ENCODE results near the gene XRRA1. TPM values are rescaled to one million over a fixed set of nuclear protein-coding genes. Genes with fewer than 3 reads are reported as not detected.
A peak's percentile ranks its signal among the peaks of the same experiment; 100 is the strongest.

Gene XRRA1
- polyA plus RNA-seq, 3 donors, result 1.2 to 3.6 (median 3.5) TPM

DNA sequence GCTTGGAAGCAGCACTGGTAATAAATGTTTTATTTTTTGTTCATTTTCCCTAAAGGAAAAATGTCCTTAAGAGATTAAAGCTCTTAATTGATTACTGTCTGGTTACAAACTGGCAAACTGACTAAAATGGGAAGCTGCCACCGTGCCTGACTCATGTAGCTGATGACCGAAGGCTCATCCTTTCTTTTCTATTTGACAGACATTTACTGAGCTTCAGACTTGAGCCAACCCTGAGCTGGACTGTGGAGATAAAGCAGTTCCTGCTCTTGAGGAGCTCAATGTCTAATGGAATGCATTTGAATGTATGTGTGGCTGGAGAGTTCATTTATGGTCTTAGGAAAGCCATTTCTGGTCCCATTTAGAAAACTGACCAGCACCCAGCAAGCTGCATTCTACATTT is 108.9 kb downstream of the XRRA1 start:
- Histone ChIP-seq H3K79me2 (ENCODE audit: insufficient read depth, low read length) (no peaks in the 10 kb centered on the region), H2AFZ (ENCODE audit: insufficient read depth, low read depth, low read length, poor library complexity, severe bottlenecking) (no peak overlapping the region), H3K4me3 (replicated peaks in 1 of 3; ENCODE audit: low read depth in 2 of 3, low read length in 3 of 3) (no peak overlapping the region), H3K27me3 (ENCODE audit: control insufficient read depth in 2 of 2, insufficient read depth in 2 of 2, low read length in 2 of 2) (no peaks in the 10 kb centered on the region), H3K9ac (ENCODE audit: insufficient read depth, low read length, poor library complexity, severe bottlenecking) (no peak overlapping the region), H4K20me1 (ENCODE audit: insufficient read depth, low read length) (peaks cover 9% of the 10 kb centered on the region), H3K36me3 (replicated peaks in 1 of 2; ENCODE audit: control insufficient read depth in 1 of 2, insufficient read depth in 2 of 2, low read length in 2 of 2) (peaks cover 35 to 86% of the 10 kb centered on the region in 2 donors), H3K9me3 (replicated peaks in 1 of 2; ENCODE audit: control insufficient read depth in 1 of 2, insufficient read depth in 1 of 2, low read length in 2 of 2) (no peaks in the 10 kb centered on the region), H3K27ac (ENCODE audit: low read depth in 1 of 2, low read length in 2 of 2) (no peak overlapping the region), H3K4me2 (replicated peaks; ENCODE audit: extremely low read depth, low read length, poor library complexity, severe bottlenecking) (no peak overlapping the region), H3K4me1 (ENCODE audit: control insufficient read depth in 1 of 2, insufficient read depth in 2 of 2, low read length in 2 of 2) (no peaks in the 10 kb centered on the region)
- peaks cover 0 to 1% (median 0%) of the 10 kb centered on the region in 3 donors for H3K27me3 Mint-ChIP-seq (ENCODE audit: low read depth in 3 of 3)
- TF ChIP-seq, protein P1, sequence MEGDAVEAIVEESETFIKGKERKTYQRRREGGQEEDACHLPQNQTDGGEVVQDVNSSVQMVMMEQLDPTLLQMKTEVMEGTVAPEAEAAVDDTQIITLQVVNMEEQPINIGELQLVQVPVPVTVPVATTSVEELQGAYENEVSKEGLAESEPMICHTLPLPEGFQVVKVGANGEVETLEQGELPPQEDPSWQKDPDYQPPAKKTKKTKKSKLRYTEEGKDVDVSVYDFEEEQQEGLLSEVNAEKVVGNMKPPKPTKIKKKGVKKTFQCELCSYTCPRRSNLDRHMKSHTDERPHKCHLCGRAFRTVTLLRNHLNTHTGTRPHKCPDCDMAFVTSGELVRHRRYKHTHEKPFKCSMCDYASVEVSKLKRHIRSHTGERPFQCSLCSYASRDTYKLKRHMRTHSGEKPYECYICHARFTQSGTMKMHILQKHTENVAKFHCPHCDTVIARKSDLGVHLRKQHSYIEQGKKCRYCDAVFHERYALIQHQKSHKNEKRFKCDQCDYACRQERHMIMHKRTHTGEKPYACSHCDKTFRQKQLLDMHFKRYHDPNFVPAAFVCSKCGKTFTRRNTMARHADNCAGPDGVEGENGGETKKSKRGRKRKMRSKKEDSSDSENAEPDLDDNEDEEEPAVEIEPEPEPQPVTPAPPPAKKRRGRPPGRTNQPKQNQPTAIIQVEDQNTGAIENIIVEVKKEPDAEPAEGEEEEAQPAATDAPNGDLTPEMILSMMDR (IDR thresholded peaks at IDR 0.05), result no peak
- H3K9me3 Mint-ChIP-seq, result no peaks in the 10 kb centered on the region
- H3K27ac Mint-ChIP-seq, result peak overlapping the region in 1 of 7 donors; percentile 6
- DNase-seq, result no peak
- H3K4me3 Mint-ChIP-seq, result no peak overlapping the region
- intact Hi-C loops (cut with micrococcal nuclease), result no loop called here
- peaks cover 8% of the 10 kb centered on the region for H3K4me1 Mint-ChIP-seq
- H3K36me3 Mint-ChIP-seq, result peaks cover 80 to 89% of the 10 kb centered on the region in 2 donors
- WGBS (ENCODE audit: insufficient coverage), result no CpG with 5 or more reads among the region's 2 CpGs

DNA sequence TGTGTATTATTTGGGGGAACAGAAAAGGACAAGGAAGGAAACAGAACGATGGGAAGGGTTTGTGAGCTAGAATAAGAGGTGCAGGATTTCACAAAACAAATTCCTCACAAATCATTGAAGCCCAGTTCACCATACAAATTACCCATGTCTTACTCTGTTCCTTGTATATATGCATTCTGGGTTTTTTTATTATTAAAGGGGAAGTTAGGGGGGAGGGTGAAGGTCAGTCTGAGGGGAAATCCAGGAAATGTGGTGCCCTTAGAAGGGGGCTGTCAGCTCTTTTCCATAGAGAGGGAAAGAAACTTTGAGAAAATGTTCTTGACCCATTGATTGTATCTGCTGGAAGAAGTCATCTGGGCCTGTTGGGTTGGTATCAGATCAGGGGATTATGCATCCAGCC is 109.4 kb downstream of the XRRA1 start:
- intact Hi-C loops (cut with micrococcal nuclease), result no loop called here
- no peaks in the 10 kb centered on the region for H3K9me3 Mint-ChIP-seq
- peaks cover 9% of the 10 kb centered on the region for H4K20me1 ChIP-seq (ENCODE audit: insufficient read depth, low read length)
- H3K27ac Mint-ChIP-seq, result peak overlapping the region in 3 of 7 donors; percentile 10 to 69 (median 67)
- no peak overlapping the region for H3K27ac ChIP-seq (ENCODE audit: low read depth in 1 of 2, low read length in 2 of 2)
- no peaks in the 10 kb centered on the region for H3K79me2 ChIP-seq (ENCODE audit: insufficient read depth, low read length)
- no peaks in the 10 kb centered on the region for H3K27me3 ChIP-seq (ENCODE audit: control insufficient read depth in 2 of 2, insufficient read depth in 2 of 2, low read length in 2 of 2)
- no peak overlapping the region for H3K4me3 Mint-ChIP-seq
- H3K4me1 Mint-ChIP-seq, result peaks cover 8% of the 10 kb centered on the region
- TF ChIP-seq, protein P1 (IDR thresholded peaks at IDR 0.05), result no peak
- no peak for DNase-seq
- no peak overlapping the region for H3K4me3 ChIP-seq (replicated peaks in 1 of 3; ENCODE audit: low read depth in 2 of 3, low read length in 3 of 3)
- no peaks in the 10 kb centered on the region for H3K9me3 ChIP-seq (replicated peaks in 1 of 2; ENCODE audit: control insufficient read depth in 1 of 2, insufficient read depth in 1 of 2, low read length in 2 of 2)
- peaks cover 0 to 1% (median 0%) of the 10 kb centered on the region in 3 donors for H3K27me3 Mint-ChIP-seq (ENCODE audit: low read depth in 3 of 3)
- H3K4me1 ChIP-seq (ENCODE audit: control insufficient read depth in 1 of 2, insufficient read depth in 2 of 2, low read length in 2 of 2), result no peaks in the 10 kb centered on the region
- no CpG with 5 or more reads among the region's 1 CpG for WGBS (ENCODE audit: insufficient coverage)
- no peak overlapping the region for H3K4me2 ChIP-seq (replicated peaks; ENCODE audit: extremely low read depth, low read length, poor library complexity, severe bottlenecking)
- no peak overlapping the region for H2AFZ ChIP-seq (ENCODE audit: insufficient read depth, low read depth, low read length, poor library complexity, severe bottlenecking)
- H3K36me3 ChIP-seq (replicated peaks in 1 of 2; ENCODE audit: control insufficient read depth in 1 of 2, insufficient read depth in 2 of 2, low read length in 2 of 2), result peaks cover 40 to 91% of the 10 kb centered on the region in 2 donors
- peaks cover 79 to 95% of the 10 kb centered on the region in 2 donors for H3K36me3 Mint-ChIP-seq
- no peak overlapping the region for H3K9ac ChIP-seq (ENCODE audit: insufficient read depth, low read length, poor library complexity, severe bottlenecking)
